VCaP (cell line): ENCODE measurements around the gene ZNF574.

Source experiments
- H3K27ac ChIP-seq: fragments of 450-650 bp; 2 replicates; pipeline ENCODE4 v1.5.1; 2017
- CTCF ChIP-seq: fragments of 450-650 bp; conservative IDR thresholded peaks from 2 replicates; pipeline ENCODE4 v1.5.1; 2017; ENCODE audit warnings: mild to moderate bottlenecking, moderate library complexity

ZNF574 gene

GRCh38 chr19:42097461-42097860 is 21.5 kb downstream of the ZNF574 start:
- TF ChIP-seq CTCF: no peak
- peak overlapping the region; percentile 93 for H3K27ac ChIP-seq

GRCh38 chr19:42098781-42099180 is 22.8 kb downstream of the ZNF574 start:
- TF ChIP-seq CTCF: no peak
- H3K27ac ChIP-seq: peak overlapping the region; percentile 93

DNA sequence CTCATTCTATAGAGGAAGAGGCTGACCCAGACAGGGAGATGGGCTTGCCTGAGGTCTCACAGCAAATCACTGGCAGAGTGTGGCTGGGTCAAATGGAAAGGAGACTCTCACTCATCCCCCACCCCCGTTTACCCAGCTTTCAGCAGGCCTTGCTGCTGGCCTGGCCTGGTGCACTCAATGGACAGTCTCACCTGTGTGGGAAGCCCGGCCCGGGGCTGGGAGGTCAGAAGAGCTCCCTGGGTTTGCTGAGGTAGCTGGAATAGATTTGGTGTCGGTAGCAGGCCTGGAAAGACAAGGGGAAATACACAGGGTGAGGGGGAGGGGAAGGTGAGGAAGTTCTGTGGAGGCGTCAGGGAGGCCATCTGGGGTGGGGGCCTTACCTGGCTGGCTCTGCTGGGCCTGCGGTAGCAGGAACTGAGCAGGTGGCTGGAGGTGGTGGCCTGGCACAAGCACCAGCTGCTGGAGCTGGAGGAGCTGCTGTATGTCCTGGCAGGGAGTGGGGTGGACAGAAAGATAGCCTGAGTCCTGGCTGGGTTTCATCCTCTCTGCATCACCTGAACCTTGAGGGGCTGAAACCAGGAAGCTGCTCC is 23.5 kb downstream of the ZNF574 start:
- H3K27ac ChIP-seq: peak overlapping the region; percentile 93
- no peak for TF ChIP-seq CTCF

DNA sequence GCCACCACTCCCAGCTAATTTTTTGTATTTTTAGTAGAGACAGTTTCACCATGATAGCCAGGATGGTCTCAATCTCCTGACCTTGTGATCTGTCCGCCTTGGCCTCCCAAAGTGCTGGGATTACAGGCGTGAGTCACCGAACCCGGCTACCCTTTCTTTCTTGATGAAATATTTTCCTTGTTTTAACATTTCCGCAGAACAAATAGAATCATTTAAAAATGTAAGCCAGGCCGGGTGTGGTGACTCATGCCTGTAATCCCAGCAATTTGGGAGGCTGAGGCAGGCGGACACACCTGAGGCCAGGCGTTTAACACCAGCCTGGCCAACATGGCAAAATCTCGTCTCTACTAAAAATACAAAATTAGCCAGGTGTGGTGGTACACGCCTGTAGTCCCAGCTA is 24.3 kb downstream of the ZNF574 start:
- H3K27ac ChIP-seq: peak overlapping the region; percentile 93

- TF ChIP-seq CTCF: no peak
- H3K27ac ChIP-seq: no peak overlapping the region
These were observed 26.9 kb downstream of the ZNF574 start for GRCh38 chr19:42102877-42103276.

GRCh38 chr19:42105368-42105767 is 29.4 kb downstream of the ZNF574 start:
- no peak overlapping the region for H3K27ac ChIP-seq
- TF ChIP-seq CTCF: no peak

- TF ChIP-seq CTCF: peak; percentile 97
- no peak overlapping the region; the same call in 1 of the 2 replicates for H3K27ac ChIP-seq
These were observed 32.8 kb downstream of the ZNF574 start for GRCh38 chr19:42108527-42109389.

- no peak for TF ChIP-seq CTCF
- no peak overlapping the region for H3K27ac ChIP-seq
These were observed 33.9 kb downstream of the ZNF574 start for GRCh38 chr19:42109896-42110295.
